HepG2 (cell line): ENCODE measurements around the gene MME. TPM values are rescaled to one million over a fixed set of nuclear protein-coding genes. Genes with fewer than 3 reads are reported as not detected.

Source experiments
- ATAC-seq: fragments of 200-7000 bp; cut with Tn5 transposase; 3 replicates; pipeline ENCODE4 v1.9.1; 2020; ENCODE audit warnings: mild to moderate bottlenecking, moderate library complexity
- BruUV-seq: library from RNA; stranded (reverse); fragments of 400-500 nt; replicated peaks from 2 replicates; lab custom pipeline; 2021; lab: Mats Ljungman, UMichigan
- CTCF ChIA-PET: fragments of 300-600 bp; formaldehyde crosslinking; extraction: SDS; loops from one replicate; lab custom pipeline; 2021; ENCODE audit warnings: low total read pairs, inconsistent platforms, low intra/inter-chr PET ratio; lab: Yijun Ruan, JAX
- POLR2A ChIA-PET: fragments of 350-600 bp; sonication (Branson Sonifier 250); formaldehyde crosslinking; loops from one replicate; lab custom pipeline; 2020; ENCODE audit warnings: antibody characterized with exemption, inconsistent platforms; lab: Yijun Ruan, JAX
- DNase-seq: peaks from one replicate; pipeline ENCODE4 v3.0.0-alpha.2; 2015; ENCODE audit warnings: low spot score
- FAIRE-seq: peaks from 3 replicates; lab custom pipeline; 2011; peaks lifted over from hg19 to GRCh38; lab: Jason Lieb, UNC
- H2AFZ ChIP-seq: one replicate; pipeline ENCODE4 v1.6.1; 2011; ENCODE audit warnings: low read length, inconsistent platforms
- H3K27ac ChIP-seq: fragments of 300-600 bp; 3 replicates; pipeline ENCODE4 v1.8.0; 2011; ENCODE audit warnings: mixed run types, mild to moderate bottlenecking, mixed read lengths, low read length, inconsistent platforms; ENCODE audit not compliant: insufficient read depth; ENCODE audit errors: extremely low read length
- H3K27me3 ChIP-seq, 2 experiments: fragments of 200-600 bp in 1 of 2; 2 replicates in 1 of 2; 3 replicates in 1 of 2; pipeline versions ENCODE4 v1.6.0 to v1.8.0; 2011; ENCODE audit warnings: low read length in 2 of 2, mild to moderate bottlenecking in 2 of 2, moderate library complexity in 2 of 2, inconsistent platforms in 1 of 2; ENCODE audit not compliant: insufficient read depth in 2 of 2, control insufficient read depth in 1 of 2
- H3K36me3 ChIP-seq, 2 experiments: fragments of 200-600 bp in 1 of 2; replicated peaks in 1 of 2; 2 replicates in 1 of 2; 3 replicates in 1 of 2; pipeline versions ENCODE4 v1.5.1 to v1.8.0; 2011; ENCODE audit warnings: low read length in 2 of 2, inconsistent platforms in 1 of 2; ENCODE audit not compliant: insufficient read depth in 2 of 2, control insufficient read depth in 1 of 2
- H3K4me1 ChIP-seq: 2 replicates; pipeline ENCODE4 v1.5.1; 2012; ENCODE audit warnings: low read length, inconsistent platforms; ENCODE audit not compliant: insufficient read depth
- H3K4me2 ChIP-seq: 2 replicates; pipeline ENCODE4 v1.6.0; 2011; ENCODE audit warnings: low read depth, low read length, inconsistent platforms
- H3K4me3 ChIP-seq, 3 experiments: fragments of 200-600 bp in 1 of 3; sonication (generic), shearing (Covaris generic) in 1 of 3; replicated peaks in 1 of 3; 2 replicates each; pipeline ENCODE4 v1.5.1; 2011 to 2016; ENCODE audit warnings: low read length in 3 of 3, inconsistent platforms in 2 of 3, low read depth in 2 of 3, mild to moderate bottlenecking in 2 of 3, control low read depth in 1 of 3, mixed read lengths in 1 of 3; ENCODE audit not compliant: insufficient read depth in 1 of 3
- H3K79me2 ChIP-seq: one replicate; pipeline ENCODE4 v1.6.1; 2011; ENCODE audit warnings: low read length, inconsistent platforms; ENCODE audit not compliant: insufficient read depth
- H3K9ac ChIP-seq: 2 replicates; pipeline ENCODE4 v1.6.0; 2011; ENCODE audit warnings: mild to moderate bottlenecking, low read depth, low read length, inconsistent platforms; ENCODE audit not compliant: insufficient read depth
- H3K9me3 ChIP-seq: 2 replicates; pipeline ENCODE4 v1.5.1; 2012; ENCODE audit warnings: mild to moderate bottlenecking, low read length
- H4K20me1 ChIP-seq: 2 replicates; pipeline ENCODE4 v1.6.0; 2011; ENCODE audit warnings: inconsistent platforms, mild to moderate bottlenecking, low read length, moderate library complexity; ENCODE audit not compliant: insufficient read depth
- HDAC6 ChIP-seq: fragments of 200-600 bp; sonication (generic); IDR thresholded peaks from 2 replicates; pipeline ENCODE4 v1.7.0; 2017; ENCODE audit warnings: mild to moderate bottlenecking, antibody characterized with exemption, low read length, low read depth
- HNRNPLL ChIP-seq: fragments of 200-400 bp; formaldehyde crosslinking; IDR thresholded peaks from 2 replicates; pipeline ENCODE4 v1.6.1; 2017; ENCODE audit warnings: mild to moderate bottlenecking, low read depth, low read length; ENCODE audit not compliant: poor library complexity, severe bottlenecking
- KLF12 ChIP-seq: sonication (generic); formaldehyde crosslinking; IDR thresholded peaks from 2 replicates; pipeline ENCODE4 v1.4.0; 2020; ENCODE audit warnings: missing genetic modification reagents, borderline replicate concordance
- MAFK ChIP-seq, 2 experiments: IDR thresholded peaks in 1 of 2; conservative IDR thresholded peaks in 1 of 2; 2 replicates each; pipeline ENCODE4 v1.6.1; 2011; ENCODE audit warnings: improper control_type of control experiment in 2 of 2, low read length in 2 of 2
- MZF1 ChIP-seq: sonication (generic); formaldehyde crosslinking; IDR thresholded peaks from 2 replicates; pipeline ENCODE4 v1.8.1; 2023; ENCODE audit warnings: mild to moderate bottlenecking, missing genetic modification reagents, borderline replicate concordance
- NFIC ChIP-seq: IDR thresholded peaks from 2 replicates; pipeline ENCODE4 v1.6.1; 2012; ENCODE audit warnings: mild to moderate bottlenecking, low read length, inconsistent platforms
- SKIL ChIP-seq: sonication (generic); formaldehyde crosslinking; IDR thresholded peaks from 2 replicates; pipeline ENCODE4 v1.8.0; 2022; ENCODE audit warnings: missing genetic modification reagents, mild to moderate bottlenecking, moderate library complexity, borderline replicate concordance
- WGBS: methylation state at CpG from one replicate; pipeline ENCODE4 v1.1.6; 2017; ENCODE audit warnings: low lambda C conversion rate; 5-methylcytosine and 5-hydroxymethylcytosine counted together
- in situ Hi-C: cut with HindIII; loops from 2 replicates; pipeline ENCODE4 v1.10.0; 2017; ENCODE audit warnings: low pct_unique_long_range_greater_than_20kb; ENCODE audit not compliant: extremely low pct_ligation_motif_present
- intact Hi-C: fragments of 100-400 bp; cut with micrococcal nuclease; formaldehyde crosslinking; loops from one replicate; pipeline ENCODE4 v1.10.0; 2022; ENCODE audit not compliant: unreplicated experiment
- polyA plus RNA-seq, 8 experiments: library from polyadenylated mRNA; depleted of rRNA in 3 of 8; stranded (reverse) in 7 of 8; unstranded in 1 of 8; fragments of >200 nt; fragmentation: Illumina TruSeq in 4 of 8; extraction: Trizol in 4 of 8; gene quantifications; 2 replicates each; pipeline versions ENCODE4 v1.2.1 to v1.2.3, GENCODE V29; 2011 to 2016; ENCODE audit warnings: low read depth in 4 of 8, missing spikeins in 1 of 8, mixed read lengths in 1 of 8; ENCODE audit not compliant: insufficient read depth in 1 of 8
- total RNA-seq, 5 experiments: library from RNA; depleted of rRNA; stranded (reverse); fragments of >200 nt; fragmentation: Illumina TruSeq; extraction: Trizol; gene quantifications; 2 replicates each; pipeline ENCODE4 v1.2.3, GENCODE V29; 2016; ENCODE audit warnings: low read depth in 1 of 5

Gene MME
- total and polyA plus RNA-seq, 2 of the 13 experiments (the other 11 are each of a cell fraction or from before 2014, with no cell fraction given), result not detected

- H3K4me1 ChIP-seq, result no peaks in the 10 kb centered on the region
- H3K4me2 ChIP-seq, result no peak overlapping the region
- FAIRE-seq (no peak), DNase-seq (no peak), ATAC-seq (no peak)
- no peak overlapping the region for H3K4me3 ChIP-seq
- ChIA-PET CTCF (no interaction called here), POLR2A (no interaction called here)
- 38% methylated on average over 2 of the region's 2 CpGs for WGBS
- no peak overlapping the region for H3K27ac ChIP-seq
- H2AFZ ChIP-seq, result no peak overlapping the region
- no peak overlapping the region for H3K9ac ChIP-seq
- H4K20me1 ChIP-seq, result no peaks in the 10 kb centered on the region
- no TSS peak for BruUV-seq
- H3K79me2 ChIP-seq, result no peaks in the 10 kb centered on the region
- in situ Hi-C loops, result no loop called here
- TF ChIP-seq HNRNPLL, result no peak
- TF ChIP-seq NFIC, result no peak
- TF ChIP-seq SKIL (CRISPR knock-in tag), result no peak
- TF ChIP-seq MZF1 (CRISPR knock-in tag), result no peak
- H3K27me3 ChIP-seq, result no peaks in the 10 kb centered on the region
- intact Hi-C loops, result no loop called here
- no peaks in the 10 kb centered on the region for H3K9me3 ChIP-seq
- H3K36me3 ChIP-seq, result no peaks in the 10 kb centered on the region
Observed at GRCh38 chr3:155101398-155101797, 21.3 kb downstream of the MME start.

GRCh38 chr3:155102329-155102728 lies 22.2 kb downstream of the MME start:
- FAIRE-seq (no peak), ATAC-seq (no peak), DNase-seq (no peak)
- H3K4me3 ChIP-seq, result no peak overlapping the region
- H3K4me2 ChIP-seq, result no peak overlapping the region
- CTCF ChIA-PET, result no interaction called here
- H4K20me1 ChIP-seq, result no peaks in the 10 kb centered on the region
- no peaks in the 10 kb centered on the region for H3K9me3 ChIP-seq
- no peak overlapping the region for H2AFZ ChIP-seq
- TF ChIP-seq MAFK (conservative IDR thresholded peaks at IDR 0.05 in 1 of 2, IDR thresholded peaks at IDR 0.05 in 1 of 2; ENCODE audit: low read length in 2 of 2), result peak; percentile 1 to 42; a peak in 1 of 4 replicates
- no peak for TF ChIP-seq KLF12 (CRISPR knock-in tag)
- TF ChIP-seq HDAC6, result no peak
- TF ChIP-seq, all 625 proteins: peak for 1
- intact Hi-C loops (no loop called here), in situ Hi-C loops (no loop called here)
- Histone ChIP-seq H3K27me3 (no peaks in the 10 kb centered on the region), H3K36me3 (no peaks in the 10 kb centered on the region), H3K79me2 (no peaks in the 10 kb centered on the region), H3K27ac (no peak overlapping the region), H3K4me1 (no peaks in the 10 kb centered on the region), H3K9ac (no peak overlapping the region)
- POLR2A ChIA-PET, result no interaction called here
- 23% methylated on average over 2 of the region's 2 CpGs for WGBS
- BruUV-seq, result no TSS peak
